ENCODE measurements around the gene TCEAL5.

DNA sequence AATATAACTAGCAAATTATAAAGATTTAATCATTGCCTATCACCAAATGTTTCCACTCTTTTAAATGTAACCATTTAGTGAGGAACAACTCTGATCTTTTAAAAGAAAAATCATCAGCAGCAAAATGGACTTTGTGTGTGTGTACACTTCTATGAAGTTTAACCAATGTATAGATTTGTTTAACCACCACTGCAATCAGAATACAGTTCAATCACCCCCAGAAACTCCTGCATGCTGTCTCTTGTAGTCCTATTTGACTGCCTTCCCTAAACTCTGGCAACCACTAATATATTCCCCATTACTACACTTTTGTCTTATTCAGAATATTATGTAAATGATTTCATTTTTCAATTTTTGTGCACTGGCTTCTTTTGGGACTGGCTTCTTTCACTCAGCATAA lies 19.9 kb downstream of the TCEAL5 start:
- TF ChIP-seq, protein P1, sequence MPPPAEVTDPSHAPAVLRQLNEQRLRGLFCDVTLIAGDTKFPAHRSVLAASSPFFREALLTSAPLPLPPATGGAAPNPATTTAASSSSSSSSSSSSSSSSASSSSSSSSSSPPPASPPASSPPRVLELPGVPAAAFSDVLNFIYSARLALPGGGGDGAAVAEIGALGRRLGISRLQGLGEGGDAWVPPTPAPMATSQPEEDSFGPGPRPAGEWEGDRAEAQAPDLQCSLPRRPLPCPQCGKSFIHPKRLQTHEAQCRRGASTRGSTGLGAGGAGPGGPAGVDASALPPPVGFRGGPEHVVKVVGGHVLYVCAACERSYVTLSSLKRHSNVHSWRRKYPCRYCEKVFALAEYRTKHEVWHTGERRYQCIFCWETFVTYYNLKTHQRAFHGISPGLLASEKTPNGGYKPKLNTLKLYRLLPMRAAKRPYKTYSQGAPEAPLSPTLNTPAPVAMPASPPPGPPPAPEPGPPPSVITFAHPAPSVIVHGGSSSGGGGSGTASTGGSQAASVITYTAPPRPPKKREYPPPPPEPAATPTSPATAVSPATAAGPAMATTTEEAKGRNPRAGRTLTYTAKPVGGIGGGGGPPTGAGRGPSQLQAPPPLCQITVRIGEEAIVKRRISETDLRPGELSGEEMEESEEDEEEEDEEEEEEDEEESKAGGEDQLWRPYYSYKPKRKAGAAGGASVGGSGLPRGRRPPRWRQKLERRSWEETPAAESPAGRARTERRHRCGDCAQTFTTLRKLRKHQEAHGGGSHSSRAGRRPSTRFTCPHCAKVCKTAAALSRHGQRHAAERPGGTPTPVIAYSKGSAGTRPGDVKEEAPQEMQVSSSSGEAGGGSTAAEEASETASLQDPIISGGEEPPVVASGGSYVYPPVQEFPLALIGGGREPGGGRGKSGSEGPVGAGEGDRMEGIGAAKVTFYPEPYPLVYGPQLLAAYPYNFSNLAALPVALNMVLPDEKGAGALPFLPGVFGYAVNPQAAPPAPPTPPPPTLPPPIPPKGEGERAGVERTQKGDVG (CRISPR knock-in tag; IDR thresholded peaks at IDR 0.05): no peak
- TF ChIP-seq EP300 (IDR thresholded peaks at IDR 0.05; ENCODE audit: borderline replicate concordance in 1 of 2, control insufficient read depth in 1 of 2, low read depth in 2 of 2, low read length in 2 of 2) (no peak), RAD21 (IDR thresholded peaks at IDR 0.05; ENCODE audit: insufficient read depth, low read depth, low read length) (no peak), POLR2A (IDR thresholded peaks at IDR 0.05; ENCODE audit: low read depth, low read length) (no peak), SIN3A (IDR thresholded peaks at IDR 0.05; ENCODE audit: low read depth, low read length) (no peak), SRF (IDR thresholded peaks at IDR 0.05; ENCODE audit: low read depth in 2 of 2, low read length in 2 of 2) (no peak)
- TF ChIP-seq, protein P2, sequence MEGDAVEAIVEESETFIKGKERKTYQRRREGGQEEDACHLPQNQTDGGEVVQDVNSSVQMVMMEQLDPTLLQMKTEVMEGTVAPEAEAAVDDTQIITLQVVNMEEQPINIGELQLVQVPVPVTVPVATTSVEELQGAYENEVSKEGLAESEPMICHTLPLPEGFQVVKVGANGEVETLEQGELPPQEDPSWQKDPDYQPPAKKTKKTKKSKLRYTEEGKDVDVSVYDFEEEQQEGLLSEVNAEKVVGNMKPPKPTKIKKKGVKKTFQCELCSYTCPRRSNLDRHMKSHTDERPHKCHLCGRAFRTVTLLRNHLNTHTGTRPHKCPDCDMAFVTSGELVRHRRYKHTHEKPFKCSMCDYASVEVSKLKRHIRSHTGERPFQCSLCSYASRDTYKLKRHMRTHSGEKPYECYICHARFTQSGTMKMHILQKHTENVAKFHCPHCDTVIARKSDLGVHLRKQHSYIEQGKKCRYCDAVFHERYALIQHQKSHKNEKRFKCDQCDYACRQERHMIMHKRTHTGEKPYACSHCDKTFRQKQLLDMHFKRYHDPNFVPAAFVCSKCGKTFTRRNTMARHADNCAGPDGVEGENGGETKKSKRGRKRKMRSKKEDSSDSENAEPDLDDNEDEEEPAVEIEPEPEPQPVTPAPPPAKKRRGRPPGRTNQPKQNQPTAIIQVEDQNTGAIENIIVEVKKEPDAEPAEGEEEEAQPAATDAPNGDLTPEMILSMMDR (IDR thresholded peaks at IDR 0.05 in 2 of 3, conservative IDR thresholded peaks at IDR 0.05 in 1 of 3; ENCODE audit: control insufficient read depth in 2 of 3, extremely low read depth in 1 of 3, insufficient read depth in 1 of 3, low read depth in 3 of 3, low read length in 3 of 3): no peak
- TF ChIP-seq, protein P3, sequence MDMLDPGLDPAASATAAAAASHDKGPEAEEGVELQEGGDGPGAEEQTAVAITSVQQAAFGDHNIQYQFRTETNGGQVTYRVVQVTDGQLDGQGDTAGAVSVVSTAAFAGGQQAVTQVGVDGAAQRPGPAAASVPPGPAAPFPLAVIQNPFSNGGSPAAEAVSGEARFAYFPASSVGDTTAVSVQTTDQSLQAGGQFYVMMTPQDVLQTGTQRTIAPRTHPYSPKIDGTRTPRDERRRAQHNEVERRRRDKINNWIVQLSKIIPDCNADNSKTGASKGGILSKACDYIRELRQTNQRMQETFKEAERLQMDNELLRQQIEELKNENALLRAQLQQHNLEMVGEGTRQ (IDR thresholded peaks at IDR 0.05; ENCODE audit: borderline replicate concordance, low read depth, low read length): no peak

Measured in GM12878 (cell line).